Type B pancreatic cell (in vitro differentiated cells): Measurements from ENCODE around the gene B9D2. TPM values are rescaled to one million over a fixed set of nuclear protein-coding genes. Genes with fewer than 3 reads are reported as not detected.
A peak's percentile ranks its signal among the peaks of the same experiment; 100 is the strongest.

Experiments
- DNase-seq: peaks from one replicate; pipeline ENCODE4 v3.0.0; 2021; ENCODE audit warnings: mixed read lengths; ENCODE audit not compliant: unreplicated experiment; ENCODE audit errors: extremely low spot score
- H3K27ac Mint-ChIP-seq: 2 replicates; pipeline ENCODE4 v1.8.0; 2021; ENCODE audit warnings: mild to moderate bottlenecking, mixed read lengths
- H3K27me3 Mint-ChIP-seq: 2 replicates; pipeline ENCODE4 v1.8.0; 2021; ENCODE audit warnings: mixed read lengths
- H3K36me3 Mint-ChIP-seq: 2 replicates; pipeline ENCODE4 v1.8.0; 2021; ENCODE audit warnings: mixed read lengths
- H3K4me1 Mint-ChIP-seq: one replicate; pipeline ENCODE4 v1.8.0; 2021; ENCODE audit warnings: mixed read lengths; ENCODE audit not compliant: unreplicated experiment
- H3K4me3 Mint-ChIP-seq: 2 replicates; pipeline ENCODE4 v1.8.0; 2021; ENCODE audit warnings: mild to moderate bottlenecking, mixed read lengths
- H3K9me3 Mint-ChIP-seq: 2 replicates; pipeline ENCODE4 v1.8.0; 2021; ENCODE audit warnings: mixed read lengths
- CTCF ChIP-seq: fragments of 200-600 bp; sonication (generic); conservative IDR thresholded peaks from 2 replicates; pipeline ENCODE4 v1.5.0; 2021; ENCODE audit warnings: antibody characterized with exemption, mild to moderate bottlenecking
- total RNA-seq: library from RNA; stranded (reverse); gene quantifications from 2 replicates; pipeline ENCODE4 v1.2.1, GENCODE V29; 2021; ENCODE audit warnings: low replicate concordance

Gene B9D2
- total RNA-seq, 1 donor from 2014 or later, result 8.8 TPM

- no peaks in the 10 kb centered on the region for H3K9me3 Mint-ChIP-seq
- H3K27me3 Mint-ChIP-seq, result no peaks in the 10 kb centered on the region
- TF ChIP-seq CTCF, result no peak
- H3K36me3 Mint-ChIP-seq, result no peaks in the 10 kb centered on the region
- no peak overlapping the region for H3K4me3 Mint-ChIP-seq
- H3K4me1 Mint-ChIP-seq, result peaks cover 18% of the 10 kb centered on the region
- no peak for DNase-seq
- no peak overlapping the region for H3K27ac Mint-ChIP-seq
Measured at GRCh38 chr19:41402010-41402409, 38.1 kb upstream of the B9D2 start.

GRCh38 chr19:41401483-41401882, 37.5 kb upstream of the B9D2 start:
- H3K36me3 Mint-ChIP-seq, result no peaks in the 10 kb centered on the region
- no peak overlapping the region for H3K27ac Mint-ChIP-seq
- H3K9me3 Mint-ChIP-seq, result no peaks in the 10 kb centered on the region
- no peak for DNase-seq
- peaks cover 16% of the 10 kb centered on the region for H3K4me1 Mint-ChIP-seq
- TF ChIP-seq CTCF, result no peak
- H3K4me3 Mint-ChIP-seq, result no peak overlapping the region
- no peaks in the 10 kb centered on the region for H3K27me3 Mint-ChIP-seq

GRCh38 chr19:41399525-41399924, 35.6 kb upstream of the B9D2 start:
- Mint-ChIP-seq H3K36me3 (no peaks in the 10 kb centered on the region), H3K4me3 (peak overlapping the region; percentile 67), H3K4me1 (peaks cover 26% of the 10 kb centered on the region), H3K9me3 (no peaks in the 10 kb centered on the region), H3K27ac (peak overlapping the region; percentile 64), H3K27me3 (no peaks in the 10 kb centered on the region)
- TF ChIP-seq CTCF, result no peak
- DNase-seq, result no peak

- Mint-ChIP-seq H3K4me3 (peak overlapping the region; percentile 99), H3K9me3 (no peaks in the 10 kb centered on the region), H3K27ac (peak overlapping the region; percentile 100), H3K27me3 (no peaks in the 10 kb centered on the region), H3K36me3 (no peaks in the 10 kb centered on the region), H3K4me1 (peaks cover 26% of the 10 kb centered on the region)
- DNase-seq, result no peak
- no peak for TF ChIP-seq CTCF
Measured at GRCh38 chr19:41399091-41399490, 35.1 kb upstream of the B9D2 start.

- peak overlapping the region; percentile 99 for H3K4me3 Mint-ChIP-seq
- TF ChIP-seq CTCF, result no peak
- peak overlapping the region; percentile 100 for H3K27ac Mint-ChIP-seq
- no peaks in the 10 kb centered on the region for H3K36me3 Mint-ChIP-seq
- no peaks in the 10 kb centered on the region for H3K9me3 Mint-ChIP-seq
- DNase-seq, result no peak
- no peaks in the 10 kb centered on the region for H3K27me3 Mint-ChIP-seq
- H3K4me1 Mint-ChIP-seq, result peaks cover 26% of the 10 kb centered on the region
Measured at GRCh38 chr19:41398598-41398997, 34.6 kb upstream of the B9D2 start.

GRCh38 chr19:41398050-41398418, 34.1 kb upstream of the B9D2 start:
- Mint-ChIP-seq H3K27ac (peak overlapping the region; percentile 100), H3K36me3 (no peaks in the 10 kb centered on the region), H3K4me1 (peaks cover 26% of the 10 kb centered on the region), H3K27me3 (no peaks in the 10 kb centered on the region), H3K4me3 (peak overlapping the region; percentile 99), H3K9me3 (no peaks in the 10 kb centered on the region)
- no peak for DNase-seq
- TF ChIP-seq CTCF, result no peak
